Measurements from ENCODE around the gene ARSB. TPM values are rescaled to one million over a fixed set of nuclear protein-coding genes. Genes with fewer than 3 reads are reported as not detected.
A peak's percentile ranks its signal among the peaks of the same experiment; 100 is the strongest.

ARSB gene
- total RNA-seq, 1 experiment from 2014 or later: 5.2 TPM

GRCh38 chr5:78896132-78896531 lies 89.0 kb downstream of the ARSB start:
- ChIA-PET CTCF (interaction anchor here (1.5 kb wide), 1 partner anchor 9 kb away, joined by 3 read pairs; no protein-coding TSS in a partner anchor), POLR2A (no interaction called here)
- no peak overlapping the region for H3K4me3 Mint-ChIP-seq (ENCODE audit: unreplicated experiment)
- no peaks in the 10 kb centered on the region for H3K9me3 Mint-ChIP-seq (ENCODE audit: unreplicated experiment)
- no TSS peak for BruUV-seq (replicated peaks)
- DNase-seq (ENCODE audit: unreplicated experiment): peak; percentile 35
- H3K27ac Mint-ChIP-seq (ENCODE audit: low read depth, unreplicated experiment): no peak overlapping the region
- H3K27me3 Mint-ChIP-seq (ENCODE audit: insufficient read depth, unreplicated experiment): no peaks in the 10 kb centered on the region
- intact Hi-C loops (cut with micrococcal nuclease): loop anchor here (5.0 kb wide), 2 partner anchors 424 to 574 kb away; no protein-coding TSS in a partner anchor
- H3K36me3 Mint-ChIP-seq (ENCODE audit: insufficient read depth, unreplicated experiment): no peaks in the 10 kb centered on the region
- H3K4me1 Mint-ChIP-seq (ENCODE audit: insufficient read depth, unreplicated experiment): no peaks in the 10 kb centered on the region
- TF ChIP-seq, protein P1, sequence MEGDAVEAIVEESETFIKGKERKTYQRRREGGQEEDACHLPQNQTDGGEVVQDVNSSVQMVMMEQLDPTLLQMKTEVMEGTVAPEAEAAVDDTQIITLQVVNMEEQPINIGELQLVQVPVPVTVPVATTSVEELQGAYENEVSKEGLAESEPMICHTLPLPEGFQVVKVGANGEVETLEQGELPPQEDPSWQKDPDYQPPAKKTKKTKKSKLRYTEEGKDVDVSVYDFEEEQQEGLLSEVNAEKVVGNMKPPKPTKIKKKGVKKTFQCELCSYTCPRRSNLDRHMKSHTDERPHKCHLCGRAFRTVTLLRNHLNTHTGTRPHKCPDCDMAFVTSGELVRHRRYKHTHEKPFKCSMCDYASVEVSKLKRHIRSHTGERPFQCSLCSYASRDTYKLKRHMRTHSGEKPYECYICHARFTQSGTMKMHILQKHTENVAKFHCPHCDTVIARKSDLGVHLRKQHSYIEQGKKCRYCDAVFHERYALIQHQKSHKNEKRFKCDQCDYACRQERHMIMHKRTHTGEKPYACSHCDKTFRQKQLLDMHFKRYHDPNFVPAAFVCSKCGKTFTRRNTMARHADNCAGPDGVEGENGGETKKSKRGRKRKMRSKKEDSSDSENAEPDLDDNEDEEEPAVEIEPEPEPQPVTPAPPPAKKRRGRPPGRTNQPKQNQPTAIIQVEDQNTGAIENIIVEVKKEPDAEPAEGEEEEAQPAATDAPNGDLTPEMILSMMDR (IDR thresholded peaks at IDR 0.05; ENCODE audit: unreplicated experiment): no peak

DNA sequence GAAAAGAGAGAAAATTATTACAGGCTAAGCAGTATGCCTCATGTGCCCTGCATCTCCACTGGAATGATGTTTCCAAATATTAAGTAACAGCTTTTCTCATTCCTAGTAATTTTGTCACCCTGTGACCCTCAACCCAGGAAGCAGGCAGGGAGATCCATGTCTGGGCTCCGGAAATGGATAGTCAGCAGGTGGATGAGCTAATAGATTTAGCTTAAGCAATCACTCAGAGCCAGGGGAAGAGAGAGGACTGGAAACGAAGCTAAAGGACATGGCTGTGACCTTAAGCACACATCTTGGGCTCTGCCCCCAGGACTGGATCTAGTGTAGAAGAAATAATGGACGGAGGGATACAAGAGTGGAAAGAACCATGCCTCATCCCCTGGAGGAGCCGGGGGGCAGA lies 89.5 kb downstream of the ARSB start:
- no peaks in the 10 kb centered on the region for H3K36me3 Mint-ChIP-seq (ENCODE audit: insufficient read depth, unreplicated experiment)
- H3K27ac Mint-ChIP-seq (ENCODE audit: low read depth, unreplicated experiment): no peak overlapping the region
- no peaks in the 10 kb centered on the region for H3K27me3 Mint-ChIP-seq (ENCODE audit: insufficient read depth, unreplicated experiment)
- no peaks in the 10 kb centered on the region for H3K9me3 Mint-ChIP-seq (ENCODE audit: unreplicated experiment)
- ChIA-PET CTCF (interaction anchor here (0.6 to 1.5 kb wide), 2 partner anchors 9 to 69 kb away, joined by 3 read pairs; no protein-coding TSS in a partner anchor), POLR2A (no interaction called here)
- TF ChIP-seq, protein P1 (IDR thresholded peaks at IDR 0.05; ENCODE audit: unreplicated experiment): no peak
- peak; percentile 18 for DNase-seq (ENCODE audit: unreplicated experiment)
- BruUV-seq (replicated peaks): no TSS peak
- intact Hi-C loops (cut with micrococcal nuclease): loop anchor here (5.0 kb wide), 2 partner anchors 423 to 573 kb away; no protein-coding TSS in a partner anchor
- H3K4me1 Mint-ChIP-seq (ENCODE audit: insufficient read depth, unreplicated experiment): no peaks in the 10 kb centered on the region
- no peak overlapping the region for H3K4me3 Mint-ChIP-seq (ENCODE audit: unreplicated experiment)

GRCh38 chr5:78893940-78894677 lies 91.0 kb downstream of the ARSB start:
- TF ChIP-seq, protein P1 (IDR thresholded peaks at IDR 0.05; ENCODE audit: unreplicated experiment): no peak
- BruUV-seq (replicated peaks): no TSS peak
- H3K27ac Mint-ChIP-seq (ENCODE audit: low read depth, unreplicated experiment): no peak overlapping the region
- ChIA-PET POLR2A (no interaction called here), CTCF (no interaction called here)
- intact Hi-C loops (cut with micrococcal nuclease): no loop called here
- no peaks in the 10 kb centered on the region for H3K27me3 Mint-ChIP-seq (ENCODE audit: insufficient read depth, unreplicated experiment)
- H3K9me3 Mint-ChIP-seq (ENCODE audit: unreplicated experiment): no peaks in the 10 kb centered on the region
- DNase-seq (ENCODE audit: unreplicated experiment): no peak
- no peak overlapping the region for H3K4me3 Mint-ChIP-seq (ENCODE audit: unreplicated experiment)
- no peaks in the 10 kb centered on the region for H3K4me1 Mint-ChIP-seq (ENCODE audit: insufficient read depth, unreplicated experiment)
- H3K36me3 Mint-ChIP-seq (ENCODE audit: insufficient read depth, unreplicated experiment): no peaks in the 10 kb centered on the region

- H3K27ac Mint-ChIP-seq (ENCODE audit: low read depth, unreplicated experiment): no peak overlapping the region
- POLR2A ChIA-PET: no interaction called here
- no peaks in the 10 kb centered on the region for H3K9me3 Mint-ChIP-seq (ENCODE audit: unreplicated experiment)
- DNase-seq (ENCODE audit: unreplicated experiment): no peak
- no peaks in the 10 kb centered on the region for H3K36me3 Mint-ChIP-seq (ENCODE audit: insufficient read depth, unreplicated experiment)
- intact Hi-C loops (cut with micrococcal nuclease): no loop called here
- no peaks in the 10 kb centered on the region for H3K4me1 Mint-ChIP-seq (ENCODE audit: insufficient read depth, unreplicated experiment)
- no peaks in the 10 kb centered on the region for H3K27me3 Mint-ChIP-seq (ENCODE audit: insufficient read depth, unreplicated experiment)
- TF ChIP-seq, protein P1 (IDR thresholded peaks at IDR 0.05; ENCODE audit: unreplicated experiment): no peak
- BruUV-seq (replicated peaks): no TSS peak
- CTCF ChIA-PET: interaction anchor here (1.0 kb wide), 1 partner anchor 9 kb away, joined by 5 read pairs; no protein-coding TSS in a partner anchor
- no peak overlapping the region for H3K4me3 Mint-ChIP-seq (ENCODE audit: unreplicated experiment)
These were observed 94.3 kb downstream of the ARSB start for GRCh38 chr5:78890667-78891379.
